Activated CD8-positive, alpha-beta T cell treated with anti-CD3 and anti-CD28 coated beads, Interleukin-2, amount 10 ng/mL, durations not matched to agents 7 days and 5 days (primary cell): ENCODE data around the gene PMPCA. TPM values are rescaled to one million over a fixed set of nuclear protein-coding genes. Genes with fewer than 3 reads are reported as not detected.

ENCODE experiments used
- ATAC-seq: fragments of 150-1000 bp; cut with Tn5 transposase; one replicate; pipeline ENCODE4 v1.10.0; 2021; ENCODE audit warnings: moderate library complexity
- CTCF ChIA-PET: fragments of 350-600 bp; sonication (Branson Sonifier 250); formaldehyde crosslinking; loops from one replicate; lab custom pipeline; 2021; ENCODE audit warnings: antibody characterized with exemption; lab: Charles Lee
- POLR2A ChIA-PET: fragments of 350-600 bp; sonication (Branson Sonifier 250); formaldehyde crosslinking; loops from one replicate; lab custom pipeline; 2021; ENCODE audit warnings: antibody characterized with exemption; lab: Charles Lee
- DNase-seq: peaks from one replicate; pipeline ENCODE4 v3.0.0-alpha.2; 2020
- H3K27ac Mint-ChIP-seq: one replicate; pipeline ENCODE4 v1.8.0; 2021; ENCODE audit warnings: mild to moderate bottlenecking, mixed read lengths
- H3K27me3 Mint-ChIP-seq: one replicate; pipeline ENCODE4 v1.8.0; 2021; ENCODE audit warnings: low read depth, mixed read lengths
- H3K36me3 Mint-ChIP-seq: one replicate; pipeline ENCODE4 v1.8.0; 2021; ENCODE audit warnings: low read depth, mixed read lengths
- H3K4me1 Mint-ChIP-seq: one replicate; pipeline ENCODE4 v1.8.0; 2021; ENCODE audit warnings: low read depth, mixed read lengths
- H3K4me3 Mint-ChIP-seq: one replicate; pipeline ENCODE4 v1.8.0; 2021; ENCODE audit warnings: mild to moderate bottlenecking, mixed read lengths
- H3K9me3 Mint-ChIP-seq: one replicate; pipeline ENCODE4 v1.8.0; 2022; ENCODE audit warnings: mixed read lengths; ENCODE audit not compliant: insufficient read depth
- total RNA-seq, 2 experiments: library from RNA; stranded (reverse); gene quantifications; one replicate each; pipeline ENCODE4 v1.2.3, GENCODE V29; 2021

Gene PMPCA
- total RNA-seq, 2 experiments from 2014 or later = 56.5 to 57.5 TPM

DNA sequence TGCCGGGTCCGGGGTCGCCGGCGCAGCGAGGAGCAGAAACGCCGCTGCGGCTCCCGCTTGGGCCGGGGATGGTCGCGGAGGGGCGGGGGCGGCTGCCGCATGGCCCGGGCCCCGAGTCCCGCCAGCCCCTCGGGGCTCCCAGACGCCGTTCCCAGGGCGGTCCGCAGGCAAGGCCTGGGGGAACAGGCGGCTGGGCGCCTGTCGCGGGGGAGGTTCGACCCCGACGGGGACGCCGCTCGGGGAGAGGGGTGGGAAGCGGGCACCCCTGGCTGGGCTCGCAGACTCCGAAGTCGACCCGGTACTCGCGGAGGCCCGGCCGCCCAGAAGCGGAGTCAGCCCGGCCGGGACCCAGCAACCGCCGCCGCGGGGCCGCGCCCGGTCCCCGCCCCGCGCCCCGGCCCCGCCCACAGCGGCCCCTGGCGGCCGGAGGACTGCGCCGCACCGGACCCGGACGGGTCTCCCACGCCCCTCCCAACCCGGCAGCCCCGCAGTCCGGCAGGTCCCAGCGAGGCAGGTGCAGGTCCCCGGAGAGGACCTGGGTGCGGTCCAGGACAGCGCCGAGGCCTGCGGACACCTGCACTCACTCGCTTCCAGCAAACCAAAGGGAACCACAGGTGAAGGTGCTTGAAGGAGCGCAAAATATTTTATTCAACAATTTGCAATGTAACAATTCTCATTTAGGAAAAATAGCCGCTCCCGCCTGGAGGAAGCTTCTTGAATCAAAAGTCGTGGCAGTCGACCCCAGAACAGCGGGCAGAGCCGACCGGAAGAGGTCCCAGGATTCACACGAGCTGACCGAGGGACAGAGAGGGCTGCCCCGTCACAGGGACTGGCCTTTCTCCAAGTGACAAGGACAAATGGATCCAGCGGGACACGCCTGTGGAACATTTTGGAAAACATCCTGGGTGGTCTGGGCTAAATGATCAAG is 29.3 kb downstream of the PMPCA start, which contains the start of gene INPP5E:
TSS of gene INPP5E (minus strand) at position 365 of the 928 bp plus-strand sequence. CDS start 426 bp downstream, outside the sequence.
- Mint-ChIP-seq H3K27me3 (no peaks in the 10 kb centered on the region), H3K9me3 (no peaks in the 10 kb centered on the region), H3K27ac (peak within 1 kb of the TSS; percentile 77), H3K4me1 (peaks cover 28% of the 10 kb centered on the region), H3K4me3 (peak within 1 kb of the TSS; percentile 83), H3K36me3 (peaks cover 44% of the 10 kb centered on the region)
- ATAC-seq (peak; percentile 82), DNase-seq (peak; percentile 78)
- POLR2A ChIA-PET = interaction anchor here (0.6 to 1.1 kb wide), 3 partner anchors 77 to 258 kb away, joined by 3 to 6 read pairs (median 4); partner anchors contain the start of gene DNLZ
- CTCF ChIA-PET = interaction anchor here (0.8 to 1.1 kb wide), 4 partner anchors 10 to 126 kb away, joined by 3 to 4 read pairs (median 3); no protein-coding TSS in a partner anchor

DNA sequence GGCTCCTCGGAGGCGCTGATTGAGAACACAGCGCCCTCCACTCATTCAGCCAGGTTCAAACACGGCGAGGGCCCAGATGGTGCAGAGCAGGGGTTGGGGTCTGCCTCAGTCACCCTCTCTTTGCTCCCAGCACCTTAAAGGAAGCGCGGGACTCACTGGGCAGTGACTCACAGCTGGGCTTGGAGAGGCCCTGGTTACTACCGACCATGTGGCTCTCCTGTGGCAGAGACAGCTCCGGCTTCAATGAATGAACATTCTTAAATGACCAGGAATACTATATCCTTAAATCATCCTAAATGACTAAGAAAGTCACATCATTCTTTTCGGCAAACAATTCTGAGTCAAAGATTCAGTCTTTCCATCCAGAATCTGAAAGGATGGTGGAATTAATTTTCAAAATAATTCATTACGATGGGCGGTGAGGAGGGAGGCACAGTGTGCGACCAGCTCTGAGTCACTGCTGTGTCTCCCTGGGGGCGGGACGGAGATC is 30.8 kb downstream of the PMPCA start:
- Mint-ChIP-seq H3K4me1 (peaks cover 24% of the 10 kb centered on the region), H3K4me3 (no peak overlapping the region), H3K36me3 (peaks cover 45% of the 10 kb centered on the region), H3K9me3 (no peaks in the 10 kb centered on the region), H3K27me3 (no peaks in the 10 kb centered on the region), H3K27ac (no peak overlapping the region)
- ChIA-PET POLR2A (interaction anchor here (1.1 kb wide), 1 partner anchor 41 kb away, joined by 3 read pairs; the partner anchor contains the start of gene SNAPC4), CTCF (no interaction called here)
- ATAC-seq = no peak
- DNase-seq = no peak

DNA sequence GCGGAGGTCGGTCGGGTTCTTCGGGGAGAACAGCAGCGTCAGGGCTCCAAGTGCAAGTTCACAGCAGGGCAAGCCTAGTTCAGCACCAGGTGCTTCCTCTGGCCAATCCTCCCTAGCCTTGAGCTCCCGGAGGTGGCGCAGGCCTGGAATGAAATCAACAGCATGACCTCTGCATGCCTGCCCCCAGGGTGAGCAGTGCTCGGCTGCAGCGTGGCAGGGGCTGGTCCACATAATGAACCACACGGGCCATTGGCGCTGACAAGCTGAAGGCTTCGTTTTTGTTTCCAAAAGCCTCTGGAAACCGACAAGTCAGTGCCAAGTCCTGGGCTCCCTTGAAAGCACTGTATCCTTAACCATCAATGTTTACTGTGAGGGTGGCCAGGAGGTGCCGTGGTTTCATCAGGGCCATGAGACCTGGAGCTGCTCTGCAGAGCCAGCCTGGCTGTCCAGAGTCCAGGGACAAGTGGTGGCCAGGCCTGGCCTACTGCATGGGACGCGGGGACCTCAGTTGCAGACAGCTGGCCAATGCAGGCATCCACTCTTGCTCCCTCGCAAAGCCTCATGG is 31.3 kb downstream of the PMPCA start:
- no peak for DNase-seq
- CTCF ChIA-PET = no interaction called here
- POLR2A ChIA-PET = interaction anchor here (1.1 kb wide), 1 partner anchor 41 kb away, joined by 3 read pairs; the partner anchor contains the start of gene SNAPC4
- no peak overlapping the region for H3K4me3 Mint-ChIP-seq
- H3K9me3 Mint-ChIP-seq = no peaks in the 10 kb centered on the region
- no peaks in the 10 kb centered on the region for H3K27me3 Mint-ChIP-seq
- ATAC-seq = no peak
- peaks cover 49% of the 10 kb centered on the region for H3K36me3 Mint-ChIP-seq
- peaks cover 19% of the 10 kb centered on the region for H3K4me1 Mint-ChIP-seq
- no peak overlapping the region for H3K27ac Mint-ChIP-seq

DNA sequence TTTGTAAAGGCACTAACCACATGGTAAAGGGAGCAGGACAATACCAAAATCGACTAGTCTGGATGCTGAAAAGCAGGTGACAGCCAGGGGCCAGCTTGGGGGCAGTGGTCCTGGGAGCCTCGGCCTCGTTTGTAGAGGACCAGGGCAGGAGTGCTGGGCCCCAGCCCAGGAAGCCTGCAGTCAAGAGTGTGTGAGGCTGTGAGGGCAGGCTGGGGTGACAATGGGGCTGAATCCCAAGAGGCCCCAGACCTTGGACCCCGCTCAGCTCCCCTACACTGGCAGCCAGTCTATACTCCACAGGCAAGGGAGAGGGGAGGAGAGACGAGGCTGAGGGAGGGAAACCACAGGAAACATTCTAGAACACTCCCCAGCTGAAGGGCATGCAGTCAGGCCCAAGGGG is 31.8 kb downstream of the PMPCA start:
- Mint-ChIP-seq H3K4me3 (no peak overlapping the region), H3K36me3 (peaks cover 52% of the 10 kb centered on the region), H3K27ac (no peak overlapping the region), H3K9me3 (no peaks in the 10 kb centered on the region), H3K4me1 (peaks cover 14% of the 10 kb centered on the region), H3K27me3 (no peaks in the 10 kb centered on the region)
- POLR2A ChIA-PET = interaction anchor here (1.1 kb wide), 1 partner anchor 42 kb away, joined by 3 read pairs; the partner anchor contains the start of gene SNAPC4
- DNase-seq = no peak
- CTCF ChIA-PET = interaction anchor here (1.0 kb wide), 1 partner anchor 79 kb away, joined by 3 read pairs; the partner anchor contains the start of gene DNLZ
- ATAC-seq = no peak

GRCh38 chr9:136443087-136443486 is 32.6 kb downstream of the PMPCA start:
- H3K4me3 Mint-ChIP-seq = no peak overlapping the region
- CTCF ChIA-PET = interaction anchor here (1.0 kb wide), 1 partner anchor 80 kb away, joined by 3 read pairs; the partner anchor contains the start of gene DNLZ

DNA sequence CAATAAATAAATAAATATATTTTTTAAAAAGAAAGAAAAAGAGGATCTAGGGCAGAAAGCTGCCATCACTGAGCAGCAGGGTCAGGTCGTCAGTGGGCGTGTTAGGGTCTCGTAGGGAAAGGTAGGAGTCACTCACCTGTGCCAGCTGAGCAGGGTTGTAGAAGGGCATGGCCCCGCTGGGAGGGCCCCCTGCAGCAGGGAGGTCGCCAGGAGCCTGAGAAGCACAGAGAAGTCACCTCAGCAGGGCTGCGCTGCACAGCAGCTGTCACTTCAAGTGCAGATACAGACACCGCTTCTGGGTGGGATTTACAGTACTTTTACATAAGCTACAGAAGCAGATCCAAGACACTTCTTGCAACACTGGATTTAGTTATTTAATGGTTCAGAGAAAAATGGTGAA is 33.2 kb downstream of the PMPCA start:
- Mint-ChIP-seq H3K27ac (no peak overlapping the region), H3K36me3 (peaks cover 57% of the 10 kb centered on the region), H3K4me1 (peaks cover 2% of the 10 kb centered on the region), H3K9me3 (no peaks in the 10 kb centered on the region), H3K4me3 (no peak overlapping the region), H3K27me3 (no peaks in the 10 kb centered on the region)
- ChIA-PET CTCF (no interaction called here), POLR2A (no interaction called here)
- ATAC-seq (no peak), DNase-seq (no peak)

More at GRCh38 chr9:136443087-136443486, 32.6 kb downstream of the PMPCA start:
- peaks cover 5% of the 10 kb centered on the region for H3K4me1 Mint-ChIP-seq
- POLR2A ChIA-PET = no interaction called here
- no peak for ATAC-seq
- peaks cover 57% of the 10 kb centered on the region for H3K36me3 Mint-ChIP-seq
- DNase-seq = no peak
- H3K9me3 Mint-ChIP-seq = no peaks in the 10 kb centered on the region
- no peak overlapping the region for H3K27ac Mint-ChIP-seq
- H3K27me3 Mint-ChIP-seq = no peaks in the 10 kb centered on the region

- peaks cover 57% of the 10 kb centered on the region for H3K36me3 Mint-ChIP-seq
- ATAC-seq (no peak), DNase-seq (no peak)
- no peaks in the 10 kb centered on the region for H3K27me3 Mint-ChIP-seq
- no peaks in the 10 kb centered on the region for H3K9me3 Mint-ChIP-seq
- H3K27ac Mint-ChIP-seq = no peak overlapping the region
- H3K4me1 Mint-ChIP-seq = peaks cover 2% of the 10 kb centered on the region
- ChIA-PET POLR2A (no interaction called here), CTCF (no interaction called here)
- no peak overlapping the region for H3K4me3 Mint-ChIP-seq
Observed at GRCh38 chr9:136444102-136444501, 33.6 kb downstream of the PMPCA start.

DNA sequence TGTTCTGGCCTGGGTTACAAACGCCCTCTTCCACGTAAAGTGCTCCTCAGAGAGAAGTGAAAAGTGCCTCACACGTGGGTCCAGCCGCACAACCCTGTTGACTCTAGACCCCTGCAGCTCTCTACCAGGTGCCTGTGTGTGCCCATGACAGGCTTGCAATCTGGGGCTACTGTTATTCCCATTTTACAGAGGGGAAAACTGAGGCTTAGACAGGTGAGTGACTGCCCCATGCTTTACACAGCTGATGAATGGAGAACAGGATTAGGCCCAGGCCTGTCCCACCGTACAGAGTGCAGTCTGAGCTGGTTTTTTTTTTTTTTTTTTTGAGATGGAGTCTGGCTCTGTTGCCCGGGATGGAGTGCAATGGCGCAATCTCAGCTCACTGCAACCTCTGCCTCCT is 35.3 kb downstream of the PMPCA start:
- Mint-ChIP-seq H3K36me3 (peaks cover 57% of the 10 kb centered on the region), H3K9me3 (no peaks in the 10 kb centered on the region), H3K27me3 (no peaks in the 10 kb centered on the region), H3K4me3 (no peak overlapping the region), H3K4me1 (no peaks in the 10 kb centered on the region), H3K27ac (no peak overlapping the region)
- DNase-seq (no peak), ATAC-seq (no peak)
- ChIA-PET POLR2A (no interaction called here), CTCF (interaction anchor here (1.6 kb wide), 1 partner anchor 82 kb away, joined by 5 read pairs; the partner anchor contains the start of gene DNLZ)

GRCh38 chr9:136447173-136447778 is 36.8 kb downstream of the PMPCA start:
- Mint-ChIP-seq H3K4me1 (no peaks in the 10 kb centered on the region), H3K4me3 (no peak overlapping the region), H3K36me3 (peaks cover 55% of the 10 kb centered on the region), H3K27ac (peak overlapping the region; percentile 4), H3K27me3 (no peaks in the 10 kb centered on the region), H3K9me3 (no peaks in the 10 kb centered on the region)
- DNase-seq = no peak
- POLR2A ChIA-PET = no interaction called here
- CTCF ChIA-PET = interaction anchor here (0.6 kb wide), 1 partner anchor 23 kb away, joined by 3 read pairs; no protein-coding TSS in a partner anchor
- no peak for ATAC-seq

DNA sequence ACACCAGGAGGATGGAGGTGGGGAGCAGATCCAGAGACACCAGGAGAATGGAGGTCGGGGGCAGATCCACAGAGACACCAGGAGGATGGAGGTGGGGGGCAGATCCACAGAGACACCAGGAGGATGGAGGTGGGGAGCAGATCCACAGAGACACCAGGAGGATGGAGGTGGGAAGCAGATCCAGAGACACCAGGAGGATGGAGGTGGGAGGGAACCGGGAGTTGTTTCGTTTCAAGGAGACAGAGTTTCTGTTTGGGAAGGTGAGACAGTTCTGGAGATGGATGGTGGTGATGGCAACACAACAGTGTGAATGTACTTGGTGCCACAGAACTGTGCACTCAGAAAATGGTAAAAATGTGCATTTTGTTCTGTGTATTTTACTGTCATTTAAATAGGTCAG is 38.2 kb downstream of the PMPCA start:
- DNase-seq (no peak), ATAC-seq (no peak)
- ChIA-PET POLR2A (no interaction called here), CTCF (interaction anchor here (1.3 kb wide), 1 partner anchor 8 kb away, joined by 4 read pairs; no protein-coding TSS in a partner anchor)
- Mint-ChIP-seq H3K9me3 (no peaks in the 10 kb centered on the region), H3K4me1 (no peaks in the 10 kb centered on the region), H3K4me3 (no peak overlapping the region), H3K36me3 (peaks cover 54% of the 10 kb centered on the region), H3K27me3 (no peaks in the 10 kb centered on the region), H3K27ac (no peak overlapping the region)

DNA sequence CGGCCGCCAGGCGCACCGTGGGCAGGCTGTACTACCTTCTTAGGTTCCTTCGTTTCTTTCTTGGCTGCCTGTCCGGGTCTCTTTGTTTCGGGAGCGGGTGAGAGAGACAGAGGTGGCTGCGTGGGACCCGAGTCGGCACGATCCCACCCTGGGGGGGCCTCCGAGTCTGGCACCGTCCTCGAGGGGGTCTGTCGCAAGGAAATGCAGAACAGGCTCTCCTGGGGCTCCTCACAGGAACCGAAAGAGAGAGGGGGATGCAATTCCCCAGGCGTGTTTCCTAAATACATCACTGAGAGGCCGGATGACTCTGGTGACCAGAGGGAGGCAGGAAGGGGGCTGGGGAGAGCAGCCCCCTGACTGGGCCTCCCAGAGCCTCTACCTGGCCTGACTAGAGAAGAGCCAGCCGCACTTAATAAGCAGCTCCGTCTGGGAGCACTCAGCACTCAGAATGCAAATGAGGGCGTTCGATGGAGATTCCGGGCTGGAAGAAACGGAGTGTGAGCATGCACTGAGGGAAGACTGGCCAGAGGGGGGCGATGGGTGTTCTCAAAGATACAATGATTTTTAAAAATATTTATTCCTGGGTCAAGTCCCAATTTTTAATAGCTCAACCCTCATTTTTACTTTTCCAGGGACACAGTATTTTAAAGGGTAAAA is 40.9 kb downstream of the PMPCA start:
- ATAC-seq (no peak), DNase-seq (no peak)
- H3K9me3 Mint-ChIP-seq = no peaks in the 10 kb centered on the region
- H3K27ac Mint-ChIP-seq = no peak overlapping the region
- H3K4me3 Mint-ChIP-seq = no peak overlapping the region
- POLR2A ChIA-PET = no interaction called here
- H3K27me3 Mint-ChIP-seq = no peaks in the 10 kb centered on the region
- CTCF ChIA-PET = no interaction called here
- no peaks in the 10 kb centered on the region for H3K4me1 Mint-ChIP-seq
- peaks cover 62% of the 10 kb centered on the region for H3K36me3 Mint-ChIP-seq
